HG02938 (cell line): ENCODE results near the gene NRDE2.

Experiments
- ATAC-seq: cut with Tn5 transposase; IDR thresholded peaks from one replicate; pipeline ENCODE4 v1.9.1; 2021; ENCODE audit warnings: mild to moderate bottlenecking, moderate library complexity; ENCODE audit not compliant: unreplicated experiment

NRDE2 gene

GRCh38 chr14:90300611-90301047, 31.1 kb downstream of the NRDE2 start:
- ATAC-seq, result no peak

GRCh38 chr14:90299408-90299807, 32.3 kb downstream of the NRDE2 start:
- no peak for ATAC-seq

- no peak for ATAC-seq
Observed at GRCh38 chr14:90297876-90298629, 33.7 kb downstream of the NRDE2 start.

GRCh38 chr14:90296641-90297040, 35.1 kb downstream of the NRDE2 start:
- ATAC-seq, result no peak

- ATAC-seq, result no peak
Observed at GRCh38 chr14:90295870-90296516, 35.7 kb downstream of the NRDE2 start.

- ATAC-seq, result no peak
Observed at GRCh38 chr14:90294872-90295271, 36.9 kb downstream of the NRDE2 start.

GRCh38 chr14:90293766-90294730, 37.7 kb downstream of the NRDE2 start:
- ATAC-seq, result no peak

GRCh38 chr14:90291699-90292098, 40.0 kb downstream of the NRDE2 start:
- ATAC-seq, result no peak

GRCh38 chr14:90290337-90291011, 41.3 kb downstream of the NRDE2 start:
- ATAC-seq, result no peak

GRCh38 chr14:90288651-90289355, 42.9 kb downstream of the NRDE2 start:
- peak; percentile 92 for ATAC-seq

- ATAC-seq, result no peak
Observed at GRCh38 chr14:90287791-90288190, 44.0 kb downstream of the NRDE2 start.

- no peak for ATAC-seq
Observed at GRCh38 chr14:90281756-90282155, 50.0 kb downstream of the NRDE2 start.

- ATAC-seq, result no peak
Observed at GRCh38 chr14:90281261-90281660, 50.5 kb downstream of the NRDE2 start.

- no peak for ATAC-seq
Observed at GRCh38 chr14:90280096-90280495, 51.6 kb downstream of the NRDE2 start.

- no peak for ATAC-seq
Observed at GRCh38 chr14:90278199-90279175, 53.3 kb downstream of the NRDE2 start.

- no peak for ATAC-seq
Observed at GRCh38 chr14:90277581-90278198, 54.1 kb downstream of the NRDE2 start.

GRCh38 chr14:90276646-90277367, 54.9 kb downstream of the NRDE2 start:
- ATAC-seq, result no peak

GRCh38 chr14:90275820-90276219, 55.9 kb downstream of the NRDE2 start:
- ATAC-seq, result no peak
